GM23338 (cell line): ENCODE results near the gene SH3BGR. TPM values are rescaled to one million over a fixed set of nuclear protein-coding genes. Genes with fewer than 3 reads are reported as not detected.

Experiments
- ATAC-seq: fragments of 200-7000 bp; cut with Tn5 transposase; 3 replicates; pipeline ENCODE4 v1.9.1; 2020
- DNase-seq: peaks from one replicate; pipeline ENCODE4 v3.0.0-alpha.2; 2015; ENCODE audit warnings: low spot score
- H2AFZ ChIP-seq: fragments of 200-600 bp; sonication (generic); 2 replicates; pipeline ENCODE4 v1.8.0; 2016; ENCODE audit warnings: antibody characterized with exemption, mild to moderate bottlenecking, moderate library complexity
- H3F3A ChIP-seq: fragments of 200-600 bp; sonication (generic); replicated peaks from 2 replicates; pipeline ENCODE4 v1.8.0; 2017; ENCODE audit warnings: antibody characterized with exemption, mixed run types, low read depth
- H3K27ac ChIP-seq: fragments of 200-600 bp; sonication (generic); 2 replicates; pipeline ENCODE4 v1.6.1; 2016; ENCODE audit warnings: low read depth
- H3K27me3 ChIP-seq: fragments of 200-600 bp; sonication (generic); 2 replicates; pipeline ENCODE4 v1.8.0; 2016; ENCODE audit warnings: mild to moderate bottlenecking, mixed run types, moderate library complexity; ENCODE audit not compliant: insufficient read depth
- H3K36me3 ChIP-seq: fragments of 200-600 bp; sonication (generic); 2 replicates; pipeline ENCODE4 v1.8.0; 2016; ENCODE audit warnings: mild to moderate bottlenecking; ENCODE audit not compliant: insufficient read depth
- H3K4me1 ChIP-seq: fragments of 200-600 bp; sonication (generic); 2 replicates; pipeline ENCODE4 v1.8.0; 2016; ENCODE audit warnings: mild to moderate bottlenecking, moderate library complexity; ENCODE audit not compliant: insufficient read depth
- H3K4me2 ChIP-seq: fragments of 200-600 bp; sonication (generic); 2 replicates; pipeline ENCODE4 v1.7.1; 2017; ENCODE audit warnings: mixed run types
- H3K4me3 ChIP-seq: fragments of 200-600 bp; sonication (generic); 2 replicates; pipeline ENCODE4 v1.6.1; 2016; ENCODE audit warnings: mixed run types
- H3K79me2 ChIP-seq: fragments of 200-600 bp; sonication (generic); replicated peaks from 2 replicates; pipeline ENCODE4 v1.8.0; 2017; ENCODE audit warnings: mild to moderate bottlenecking; ENCODE audit not compliant: insufficient read depth
- H3K9me2 ChIP-seq: fragments of 200-600 bp; sonication (generic); 2 replicates; pipeline ENCODE4 v1.8.0; 2017; ENCODE audit not compliant: insufficient read depth
- H4K20me1 ChIP-seq: fragments of 200-600 bp; sonication (generic); replicated peaks from 2 replicates; pipeline ENCODE4 v1.8.0; 2017; ENCODE audit warnings: mild to moderate bottlenecking; ENCODE audit not compliant: insufficient read depth
- H3K27ac Mint-ChIP-seq: 2 replicates; pipeline ENCODE4 v1.8.0; 2020; ENCODE audit warnings: inconsistent platforms, mild to moderate bottlenecking, moderate library complexity, mixed read lengths
- H3K27me3 Mint-ChIP-seq: 3 replicates; pipeline ENCODE4 v1.8.0; 2022; ENCODE audit warnings: low read depth, mild to moderate bottlenecking, moderate library complexity, mixed read lengths, inconsistent platforms; ENCODE audit not compliant: insufficient read depth, poor library complexity
- H3K36me3 Mint-ChIP-seq: 3 replicates; pipeline ENCODE4 v1.8.0; 2021; ENCODE audit warnings: low read depth, mild to moderate bottlenecking, inconsistent platforms, moderate library complexity, mixed read lengths
- H3K4me1 Mint-ChIP-seq: 3 replicates; pipeline ENCODE4 v1.8.0; 2020; ENCODE audit warnings: mild to moderate bottlenecking, inconsistent platforms, mixed read lengths
- H3K4me3 Mint-ChIP-seq: 3 replicates; pipeline ENCODE4 v1.8.0; 2021; ENCODE audit warnings: moderate library complexity, mild to moderate bottlenecking, inconsistent platforms, mixed read lengths
- H3K9me3 Mint-ChIP-seq: 3 replicates; pipeline ENCODE4 v1.8.0; 2020; ENCODE audit warnings: moderate library complexity, mild to moderate bottlenecking, inconsistent platforms, mixed read lengths
- CREB1 ChIP-seq: fragments of 250-450 bp; sonication (Bioruptor Pico); IDR thresholded peaks from 2 replicates; pipeline ENCODE4 v1.5.0; 2020; ENCODE audit warnings: low read depth, mild to moderate bottlenecking, moderate library complexity
- CTCF ChIP-seq, 2 experiments: fragments of 200-600 bp in 1 of 2; sonication (generic) in 1 of 2; conservative IDR thresholded peaks; 2 replicates each; pipeline versions ENCODE4 v1.5.1 to v1.6.1; 2016 to 2017; ENCODE audit warnings: antibody characterized with exemption in 2 of 2, low read depth in 2 of 2, mild to moderate bottlenecking in 2 of 2, moderate library complexity in 1 of 2
- ETS1 ChIP-seq: IDR thresholded peaks from 2 replicates; pipeline ENCODE4 v1.6.1; 2016; ENCODE audit warnings: antibody characterized with exemption
- JUNB ChIP-seq: IDR thresholded peaks from one replicate; pipeline ENCODE4 v1.6.1; 2016; ENCODE audit warnings: antibody characterized with exemption; ENCODE audit not compliant: unreplicated experiment
- NANOG ChIP-seq: IDR thresholded peaks from 2 replicates; pipeline ENCODE4 v1.6.1; 2016; ENCODE audit warnings: antibody characterized with exemption, borderline replicate concordance
- POLR2AphosphoS5 ChIP-seq: IDR thresholded peaks from 2 replicates; pipeline ENCODE4 v1.6.1; 2016; ENCODE audit warnings: antibody characterized with exemption, low read depth
- ZNF114 ChIP-seq: fragments of 250-450 bp; sonication (Bioruptor Pico); IDR thresholded peaks from 2 replicates; pipeline ENCODE4 v1.5.0; 2020; ENCODE audit warnings: mild to moderate bottlenecking, moderate library complexity
- ZNF331 ChIP-seq: fragments of 250-450 bp; sonication (Bioruptor Pico); IDR thresholded peaks from 2 replicates; pipeline ENCODE4 v1.5.0; 2020; ENCODE audit warnings: low read depth, mild to moderate bottlenecking, moderate library complexity
- ZNF462 ChIP-seq: fragments of 250-450 bp; sonication (Bioruptor Pico); IDR thresholded peaks from 2 replicates; pipeline ENCODE4 v1.5.0; 2020; ENCODE audit warnings: mild to moderate bottlenecking, moderate library complexity
- polyA plus RNA-seq: library from polyadenylated mRNA; unstranded; fragments of >200 nt; fragmentation: Nextera tagmentation; extraction: Ambion mirVana; gene quantifications from 2 replicates; pipeline ENCODE4 v1.2.1, GENCODE V29; 2016
- total RNA-seq: library from RNA; depleted of rRNA; stranded (reverse); fragments of >200 nt; shearing (Covaris generic); gene quantifications from 2 replicates; pipeline ENCODE4 v1.2.3, GENCODE V29; 2014

The SH3BGR gene
- total and polyA plus RNA-seq, 2 experiments from 2014 or later: 5.9 to 18.9 TPM

- Histone ChIP-seq H3K4me2 (no peak overlapping the region), H2AFZ (no peak overlapping the region), H3K27me3 (no peaks in the 10 kb centered on the region), H3F3A (no peaks in the 10 kb centered on the region), H3K36me3 (no peaks in the 10 kb centered on the region; the same call in 1 of the 2 replicates), H3K9me2 (peaks cover 32% of the 10 kb centered on the region), H3K4me3 (no peak overlapping the region), H3K4me1 (peaks cover 8% of the 10 kb centered on the region; the same call in 1 of the 2 replicates), H3K79me2 (no peaks in the 10 kb centered on the region), H3K27ac (no peak overlapping the region), H4K20me1 (no peaks in the 10 kb centered on the region)
- TF ChIP-seq CREB1 (CRISPR knock-in tag): no peak
- no peak for TF ChIP-seq CTCF (conservative IDR thresholded peaks at IDR 0.05; ENCODE audit: low read depth in 2 of 2)
- no peak for TF ChIP-seq ZNF114 (CRISPR knock-in tag)
- Mint-ChIP-seq H3K4me1 (peaks cover 23% of the 10 kb centered on the region), H3K9me3 (peaks cover 14% of the 10 kb centered on the region; the same call in 2 of the 3 replicates), H3K27me3 (peaks cover 7% of the 10 kb centered on the region), H3K27ac (no peak overlapping the region), H3K4me3 (no peak overlapping the region), H3K36me3 (peaks cover 40% of the 10 kb centered on the region)
- DNase-seq: no peak
- no peak for ATAC-seq
Observed at GRCh38 chr21:39523399-39523798, 71.6 kb downstream of the SH3BGR start.

- ATAC-seq: no peak
- no peaks in the 10 kb centered on the region for H4K20me1 ChIP-seq
- TF ChIP-seq ZNF331: no peak
- no peak for TF ChIP-seq CREB1 (CRISPR knock-in tag)
- TF ChIP-seq JUNB: no peak
- no peak for TF ChIP-seq ETS1
- TF ChIP-seq NANOG: no peak
- TF ChIP-seq ZNF462: no peak
- no peak for TF ChIP-seq POLR2AphosphoS5
- H3K79me2 ChIP-seq: no peaks in the 10 kb centered on the region
- peaks cover 32% of the 10 kb centered on the region for H3K9me2 ChIP-seq
- Mint-ChIP-seq H3K27me3 (peaks cover 6% of the 10 kb centered on the region), H3K36me3 (peaks cover 40% of the 10 kb centered on the region), H3K4me3 (no peak overlapping the region), H3K9me3 (peaks cover 14% of the 10 kb centered on the region; the same call in 2 of the 3 replicates), H3K27ac (no peak overlapping the region), H3K4me1 (peaks cover 20% of the 10 kb centered on the region)
- no peak for DNase-seq
- no peak overlapping the region for H2AFZ ChIP-seq
- no peak overlapping the region for H3K4me3 ChIP-seq
- no peaks in the 10 kb centered on the region; the same call in 1 of the 2 replicates for H3K36me3 ChIP-seq
- H3K27me3 ChIP-seq: no peaks in the 10 kb centered on the region
- H3K4me2 ChIP-seq: no peak overlapping the region
- peaks cover 4% of the 10 kb centered on the region; the same call in 1 of the 2 replicates for H3K4me1 ChIP-seq
- no peaks in the 10 kb centered on the region for H3F3A ChIP-seq
- no peak overlapping the region for H3K27ac ChIP-seq
Observed at GRCh38 chr21:39523915-39524314, 72.1 kb downstream of the SH3BGR start.
